Parathyroid adenoma (tissue), 2 donors: ENCODE measurements around the gene KLF5.

Experiments used
- H2AFZ ChIP-seq: fragments of 300-600 bp; sonication (generic); one replicate; pipeline ENCODE4 v1.7.0; 2017; ENCODE audit warnings: antibody characterized with exemption, mild to moderate bottlenecking
- H3K27ac ChIP-seq: fragments of 300-600 bp; sonication (generic); one replicate; pipeline ENCODE4 v1.7.0; 2017
- H3K27me3 ChIP-seq: fragments of 300-600 bp; sonication (generic); one replicate; pipeline ENCODE4 v1.7.0; 2017; ENCODE audit warnings: low read length; ENCODE audit not compliant: control insufficient read depth, insufficient read depth
- H3K36me3 ChIP-seq: fragments of 300-600 bp; sonication (generic); one replicate; pipeline ENCODE4 v1.7.0; 2017; ENCODE audit warnings: low read length; ENCODE audit not compliant: control insufficient read depth, insufficient read depth
- H3K4me1 ChIP-seq: fragments of 300-600 bp; sonication (generic); one replicate; pipeline ENCODE4 v1.7.0; 2017; ENCODE audit warnings: control low read depth
- H3K4me2 ChIP-seq: fragments of 300-600 bp; sonication (generic); one replicate; pipeline ENCODE4 v1.7.0; 2017; ENCODE audit warnings: low read length
- H3K4me3 ChIP-seq: fragments of 300-600 bp; sonication (generic); one replicate; pipeline ENCODE4 v1.7.0; 2017; ENCODE audit warnings: low read depth, low read length
- H3K79me2 ChIP-seq: fragments of 300-600 bp; sonication (generic); one replicate; pipeline ENCODE4 v1.7.0; 2017; ENCODE audit warnings: control low read depth
- H3K9ac ChIP-seq: fragments of 300-600 bp; sonication (generic); one replicate; pipeline ENCODE4 v1.7.0; 2017; ENCODE audit warnings: mild to moderate bottlenecking
- H3K9me3 ChIP-seq: fragments of 300-600 bp; sonication (generic); one replicate; pipeline ENCODE4 v1.7.0; 2017; ENCODE audit warnings: low read length; ENCODE audit not compliant: control insufficient read depth
- TF ChIP-seq, protein P1 (sequence below): fragments of 300-600 bp; sonication (generic); IDR thresholded peaks from one replicate; pipeline ENCODE4 v1.7.0; 2017; ENCODE audit warnings: antibody characterized with exemption, mild to moderate bottlenecking
- donor health status: primary hyperparathyroidism.

KLF5 gene

DNA sequence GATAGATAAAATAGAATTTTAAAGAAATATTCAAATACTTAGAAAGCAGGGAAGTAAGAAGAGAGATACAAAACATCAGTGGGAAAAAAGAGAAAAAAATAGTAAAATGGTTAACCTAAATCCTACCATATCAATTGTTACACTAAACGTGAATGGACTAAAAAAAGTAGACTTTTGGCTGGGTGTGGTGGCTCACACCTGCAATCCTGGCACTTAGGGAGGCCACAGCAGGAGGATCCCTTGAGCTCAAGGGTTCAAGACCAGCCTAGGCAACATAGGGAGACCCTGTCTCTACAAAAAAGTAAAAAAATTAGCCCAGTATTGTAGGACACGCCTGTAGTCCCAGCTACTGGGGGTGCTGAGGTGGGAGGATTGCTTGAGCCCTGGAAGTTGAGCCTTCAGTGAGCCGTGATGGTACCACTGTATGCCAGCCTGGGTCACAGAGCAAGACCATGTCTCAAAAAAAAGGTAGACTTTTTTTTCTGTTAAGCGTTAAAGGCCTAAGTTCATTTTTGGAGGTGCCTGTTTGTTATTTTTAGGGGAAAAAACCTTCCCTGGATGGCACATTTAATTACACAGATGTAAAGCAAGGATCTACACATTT lies 29.6 kb downstream of the KLF5 start:
- Histone ChIP-seq H2AFZ (no peak overlapping the region), H3K4me3 (no peak overlapping the region), H3K27ac (no peak overlapping the region), H3K27me3 (no peaks in the 10 kb centered on the region), H3K36me3 (no peaks in the 10 kb centered on the region), H3K79me2 (no peaks in the 10 kb centered on the region), H3K4me2 (no peak overlapping the region), H3K9me3 (no peaks in the 10 kb centered on the region), H3K9ac (no peak overlapping the region), H3K4me1 (no peaks in the 10 kb centered on the region)
- TF ChIP-seq, protein P1, sequence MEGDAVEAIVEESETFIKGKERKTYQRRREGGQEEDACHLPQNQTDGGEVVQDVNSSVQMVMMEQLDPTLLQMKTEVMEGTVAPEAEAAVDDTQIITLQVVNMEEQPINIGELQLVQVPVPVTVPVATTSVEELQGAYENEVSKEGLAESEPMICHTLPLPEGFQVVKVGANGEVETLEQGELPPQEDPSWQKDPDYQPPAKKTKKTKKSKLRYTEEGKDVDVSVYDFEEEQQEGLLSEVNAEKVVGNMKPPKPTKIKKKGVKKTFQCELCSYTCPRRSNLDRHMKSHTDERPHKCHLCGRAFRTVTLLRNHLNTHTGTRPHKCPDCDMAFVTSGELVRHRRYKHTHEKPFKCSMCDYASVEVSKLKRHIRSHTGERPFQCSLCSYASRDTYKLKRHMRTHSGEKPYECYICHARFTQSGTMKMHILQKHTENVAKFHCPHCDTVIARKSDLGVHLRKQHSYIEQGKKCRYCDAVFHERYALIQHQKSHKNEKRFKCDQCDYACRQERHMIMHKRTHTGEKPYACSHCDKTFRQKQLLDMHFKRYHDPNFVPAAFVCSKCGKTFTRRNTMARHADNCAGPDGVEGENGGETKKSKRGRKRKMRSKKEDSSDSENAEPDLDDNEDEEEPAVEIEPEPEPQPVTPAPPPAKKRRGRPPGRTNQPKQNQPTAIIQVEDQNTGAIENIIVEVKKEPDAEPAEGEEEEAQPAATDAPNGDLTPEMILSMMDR = no peak

- no peak overlapping the region for H3K9ac ChIP-seq
- no peak overlapping the region for H3K27ac ChIP-seq
- no peaks in the 10 kb centered on the region for H3K9me3 ChIP-seq
- no peaks in the 10 kb centered on the region for H3K36me3 ChIP-seq
- no peaks in the 10 kb centered on the region for H3K4me1 ChIP-seq
- TF ChIP-seq, protein P1 = no peak
- no peak overlapping the region for H2AFZ ChIP-seq
- H3K4me3 ChIP-seq = no peak overlapping the region
- H3K79me2 ChIP-seq = no peaks in the 10 kb centered on the region
- no peaks in the 10 kb centered on the region for H3K27me3 ChIP-seq
- no peak overlapping the region for H3K4me2 ChIP-seq
These were observed 30.4 kb downstream of the KLF5 start for GRCh38 chr13:73089213-73089612.

DNA sequence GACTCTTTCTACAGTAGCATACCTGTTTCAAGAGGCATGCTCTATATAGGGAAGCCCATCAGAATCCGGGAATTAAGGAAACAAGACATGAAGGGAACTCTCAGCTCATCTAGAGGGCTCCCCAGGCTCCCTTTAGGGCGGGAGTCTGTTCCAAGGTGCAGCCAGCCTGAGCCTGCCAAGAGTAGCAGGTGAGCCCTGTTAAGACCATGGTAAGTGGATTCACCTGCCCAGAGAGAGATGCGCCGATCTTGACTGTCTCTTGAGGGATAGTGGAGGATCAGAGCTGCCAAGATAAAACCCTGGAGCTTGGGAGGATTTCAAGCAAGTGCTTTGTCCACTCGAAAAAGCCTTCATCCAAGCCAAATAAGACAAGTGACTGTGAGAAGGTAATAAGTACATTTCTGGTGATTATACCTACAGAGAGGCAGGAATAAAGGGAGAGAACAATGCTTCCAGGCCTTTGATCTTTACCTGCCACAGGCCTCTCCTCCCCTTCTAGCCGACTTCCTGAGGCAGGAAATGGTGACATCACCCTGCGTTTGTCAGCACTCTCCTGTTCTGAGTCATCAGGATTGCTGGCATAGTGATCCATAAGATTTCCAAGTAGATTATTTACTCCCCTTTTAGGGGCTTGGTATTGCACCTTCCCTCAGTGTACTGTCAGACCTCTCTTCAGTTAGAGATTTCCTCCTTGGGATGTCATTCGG lies 31.5 kb downstream of the KLF5 start:
- H3K4me3 ChIP-seq = no peak overlapping the region
- no peaks in the 10 kb centered on the region for H3K4me1 ChIP-seq
- no peak overlapping the region for H2AFZ ChIP-seq
- no peaks in the 10 kb centered on the region for H3K27me3 ChIP-seq
- H3K9ac ChIP-seq = no peak overlapping the region
- H3K27ac ChIP-seq = no peak overlapping the region
- no peaks in the 10 kb centered on the region for H3K79me2 ChIP-seq
- TF ChIP-seq, protein P1 = no peak
- no peak overlapping the region for H3K4me2 ChIP-seq
- H3K9me3 ChIP-seq = no peaks in the 10 kb centered on the region
- no peaks in the 10 kb centered on the region for H3K36me3 ChIP-seq

DNA sequence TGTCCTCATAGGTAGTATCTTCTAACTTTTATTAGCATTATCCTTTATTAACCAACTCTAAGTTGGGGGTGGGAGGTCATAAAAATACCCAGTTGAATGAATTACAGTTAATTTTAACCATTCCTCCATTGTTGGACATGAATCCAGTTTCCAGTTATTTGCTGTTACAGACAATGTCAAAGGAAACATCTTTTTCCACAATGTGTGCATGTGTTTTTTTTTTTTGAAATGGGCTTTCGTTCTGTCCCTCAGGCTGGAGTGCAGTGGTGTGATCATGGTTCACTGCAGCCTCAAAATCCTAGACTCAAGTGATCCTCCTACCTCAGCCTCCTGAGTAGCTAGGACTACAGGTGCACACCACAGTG lies 32.0 kb downstream of the KLF5 start:
- H3K27ac ChIP-seq = no peak overlapping the region

More for the DNA sequence above, 32.0 kb downstream of the KLF5 start:
- Histone ChIP-seq H3K9me3 (no peaks in the 10 kb centered on the region), H3K27me3 (no peaks in the 10 kb centered on the region), H3K9ac (no peak overlapping the region), H3K4me1 (no peaks in the 10 kb centered on the region), H2AFZ (no peak overlapping the region), H3K4me3 (no peak overlapping the region), H3K4me2 (no peak overlapping the region), H3K79me2 (no peaks in the 10 kb centered on the region), H3K36me3 (no peaks in the 10 kb centered on the region)
- TF ChIP-seq, protein P1 = no peak
